GM23338 (cell line): ENCODE data around the gene TMEM229B.

Experiments used
- EZH2 ChIP-seq: fragments of 200-600 bp; sonication (generic); IDR thresholded peaks from one replicate; pipeline ENCODE4 v1.8.0; 2017; ENCODE audit warnings: antibody characterized with exemption, mild to moderate bottlenecking, low read depth; ENCODE audit not compliant: unreplicated experiment
- TF ChIP-seq, protein P1 (sequence below), 2 experiments: fragments of 200-600 bp in 1 of 2; sonication (generic) in 1 of 2; conservative IDR thresholded peaks; 2 replicates each; pipeline versions ENCODE4 v1.5.1 to v1.6.1; 2016 to 2017; ENCODE audit warnings: antibody characterized with exemption in 2 of 2, low read depth in 2 of 2, mild to moderate bottlenecking in 2 of 2, moderate library complexity in 1 of 2

DNA sequence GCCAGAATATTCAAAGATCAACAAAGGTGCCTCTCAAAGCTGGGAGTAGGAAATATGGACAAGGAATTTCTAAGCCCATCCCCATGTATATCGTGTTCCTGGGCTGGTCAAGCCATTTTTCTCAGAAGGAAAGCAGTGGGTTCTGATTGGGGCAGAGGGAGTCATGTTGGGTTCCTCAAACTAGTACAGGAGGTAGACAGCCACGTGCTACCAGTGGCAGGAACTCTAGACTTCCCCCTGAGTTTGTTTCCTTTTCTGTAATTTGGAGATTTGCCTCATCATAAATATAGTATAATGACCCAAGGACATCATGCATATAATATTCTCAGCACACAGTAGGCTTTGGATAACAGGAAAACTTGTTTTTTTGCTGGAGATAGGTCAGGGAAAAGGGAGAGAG is 28.2 kb upstream of the TMEM229B start:
- no peak for TF ChIP-seq EZH2
- TF ChIP-seq, protein P1, sequence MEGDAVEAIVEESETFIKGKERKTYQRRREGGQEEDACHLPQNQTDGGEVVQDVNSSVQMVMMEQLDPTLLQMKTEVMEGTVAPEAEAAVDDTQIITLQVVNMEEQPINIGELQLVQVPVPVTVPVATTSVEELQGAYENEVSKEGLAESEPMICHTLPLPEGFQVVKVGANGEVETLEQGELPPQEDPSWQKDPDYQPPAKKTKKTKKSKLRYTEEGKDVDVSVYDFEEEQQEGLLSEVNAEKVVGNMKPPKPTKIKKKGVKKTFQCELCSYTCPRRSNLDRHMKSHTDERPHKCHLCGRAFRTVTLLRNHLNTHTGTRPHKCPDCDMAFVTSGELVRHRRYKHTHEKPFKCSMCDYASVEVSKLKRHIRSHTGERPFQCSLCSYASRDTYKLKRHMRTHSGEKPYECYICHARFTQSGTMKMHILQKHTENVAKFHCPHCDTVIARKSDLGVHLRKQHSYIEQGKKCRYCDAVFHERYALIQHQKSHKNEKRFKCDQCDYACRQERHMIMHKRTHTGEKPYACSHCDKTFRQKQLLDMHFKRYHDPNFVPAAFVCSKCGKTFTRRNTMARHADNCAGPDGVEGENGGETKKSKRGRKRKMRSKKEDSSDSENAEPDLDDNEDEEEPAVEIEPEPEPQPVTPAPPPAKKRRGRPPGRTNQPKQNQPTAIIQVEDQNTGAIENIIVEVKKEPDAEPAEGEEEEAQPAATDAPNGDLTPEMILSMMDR (conservative IDR thresholded peaks at IDR 0.05; ENCODE audit: low read depth in 2 of 2): no peak
